HUDEP-2 (cell line): Measurements from ENCODE around the gene AP1S2.

Experiments
- DNase-seq, 76 experiments: peaks; one replicate each; lab custom pipeline; 2025; ENCODE audit not compliant: unreplicated experiment in 76 of 76; lab: John Stamatoyannopoulos, UW

AP1S2 gene

DNA sequence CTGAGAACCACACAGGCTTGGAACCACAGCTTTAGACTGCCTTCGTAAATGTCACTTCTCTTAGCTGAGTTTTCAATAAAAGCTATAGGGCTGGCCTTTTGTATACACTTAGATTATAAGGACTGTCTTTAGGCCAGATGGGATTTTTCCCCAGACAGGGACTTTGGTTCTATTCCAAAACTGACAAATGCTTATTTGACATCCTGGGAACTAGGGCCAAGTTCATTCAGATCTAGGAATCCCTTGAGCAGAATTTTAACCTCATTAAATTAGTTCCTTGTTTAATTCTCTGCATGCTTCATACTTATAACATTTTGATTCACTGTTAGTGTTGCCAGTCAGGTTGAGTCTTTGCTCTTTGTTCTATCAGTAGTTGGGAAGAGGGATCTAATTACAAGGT, 41.2 kb downstream of the AP1S2 start:
- no peak for DNase-seq

DNA sequence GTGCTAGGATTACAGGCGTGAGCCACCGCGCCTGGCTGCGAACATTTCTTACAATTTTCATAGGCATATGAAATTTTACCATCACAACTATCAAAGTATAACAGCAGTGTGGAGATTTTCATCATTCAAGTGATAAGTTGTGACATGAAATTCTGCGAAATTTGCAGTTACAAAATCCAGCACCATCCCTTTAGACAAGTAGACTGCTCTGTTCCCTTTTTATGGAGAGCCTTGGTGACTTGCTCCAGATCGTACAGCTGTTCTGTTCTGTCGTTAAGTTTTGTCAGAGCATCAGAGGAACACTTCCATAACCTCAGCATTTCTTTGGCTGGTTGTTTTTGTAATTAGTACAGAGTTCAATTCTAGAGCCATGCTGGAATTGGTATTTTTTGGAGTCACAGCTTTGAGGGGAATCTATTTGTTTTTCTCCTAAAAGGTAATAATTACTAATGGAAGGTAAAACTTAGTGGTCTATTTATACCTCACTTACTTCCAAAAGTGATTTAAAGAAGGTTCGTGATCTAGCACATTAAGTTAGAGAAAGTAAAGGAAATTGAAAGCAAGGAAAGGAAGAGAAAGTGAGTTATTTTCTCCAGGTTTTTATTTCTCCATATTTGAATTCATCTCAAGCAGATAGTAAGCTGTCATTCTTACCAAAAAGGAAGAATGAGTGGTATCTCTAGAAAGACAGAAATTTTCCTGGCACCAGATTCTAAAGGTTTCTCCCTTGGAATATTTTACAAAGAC, 42.2 kb downstream of the AP1S2 start:
- DNase-seq = no peak

DNA sequence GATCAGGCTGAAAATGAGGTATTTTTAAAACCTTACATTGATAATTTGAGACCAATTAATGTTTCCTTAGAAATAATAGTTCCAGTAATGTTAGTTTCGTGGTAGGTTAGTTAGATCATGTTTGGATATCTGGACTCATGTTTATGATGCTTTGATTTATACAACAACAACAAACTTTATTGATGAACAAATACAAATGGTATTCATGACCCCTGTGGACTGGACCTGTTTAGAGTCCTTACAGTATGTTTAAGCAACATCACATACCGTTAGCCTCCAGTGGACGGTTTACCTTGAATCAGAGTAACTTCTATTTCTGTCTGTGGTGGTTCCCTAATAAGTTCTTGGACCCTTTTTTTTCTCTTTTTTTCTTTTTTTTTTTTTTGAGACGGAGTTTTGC, 46.4 kb downstream of the AP1S2 start:
- DNase-seq = no peak

DNA sequence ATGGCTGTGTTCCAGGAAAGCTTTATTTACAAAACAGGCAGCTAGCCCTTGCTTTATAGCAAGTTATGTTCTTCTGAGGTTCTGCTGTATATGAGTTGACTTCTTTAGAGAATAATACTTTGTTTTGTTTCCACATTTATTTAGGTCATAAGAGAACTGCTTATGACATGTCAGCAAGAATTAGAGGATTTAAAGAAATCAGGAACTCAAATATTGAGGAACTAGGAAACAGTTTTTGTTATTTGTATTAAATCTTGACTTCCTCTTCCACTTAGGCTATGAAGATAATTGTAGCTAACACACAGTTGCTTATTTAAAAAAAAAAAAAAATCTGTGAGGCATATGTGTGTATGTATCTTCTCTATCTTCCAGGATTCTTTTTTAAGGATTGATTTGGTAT, 50.0 kb downstream of the AP1S2 start:
- DNase-seq = no peak

DNA sequence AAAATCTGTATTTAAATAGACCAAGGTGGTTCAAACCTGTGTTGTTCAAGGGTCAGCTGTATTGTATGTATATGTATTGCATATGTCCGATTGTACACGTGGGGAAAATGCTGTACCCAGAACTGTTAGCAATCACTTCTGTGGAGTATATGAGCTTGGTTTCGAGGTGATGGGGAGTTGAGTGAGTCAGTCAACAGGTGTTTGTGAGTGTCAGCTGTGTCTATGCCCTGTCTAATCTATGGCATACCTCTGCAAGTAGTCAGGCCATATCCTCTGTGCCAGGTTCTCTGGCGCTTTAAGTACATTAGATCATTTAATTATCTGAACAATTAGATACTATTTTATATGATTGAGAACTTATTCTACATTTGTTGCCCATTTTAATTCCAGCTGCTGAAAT, 56.9 kb downstream of the AP1S2 start:
- DNase-seq = no peak

DNA sequence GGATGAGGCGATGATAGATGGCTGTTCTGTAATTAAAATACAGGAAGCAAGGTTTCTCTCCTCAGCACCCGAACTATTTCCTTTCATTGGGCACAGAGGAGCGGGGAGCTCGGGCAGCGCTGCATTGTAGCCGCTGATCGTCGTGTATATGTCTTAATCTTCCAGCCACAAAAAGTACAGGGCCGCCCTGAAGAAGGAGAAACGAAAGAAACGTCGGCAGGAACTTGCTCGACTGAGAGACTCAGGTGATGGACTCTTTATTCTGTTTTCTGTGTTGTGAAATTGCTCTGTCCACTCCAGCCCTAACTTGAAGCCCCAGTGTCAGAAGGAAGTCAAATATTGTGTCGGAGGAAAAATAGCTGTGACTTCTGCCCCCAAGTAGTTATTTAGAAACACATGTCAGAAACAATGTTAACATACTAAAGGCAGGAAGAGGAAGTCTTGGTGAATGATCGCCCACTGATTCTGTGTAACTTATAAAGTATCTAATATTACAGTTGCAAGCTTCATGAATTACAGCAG, 63.8 kb downstream of the AP1S2 start:
- DNase-seq = peak in 3 of 76 experiments; percentile 2 to 34 (median 22)

DNA sequence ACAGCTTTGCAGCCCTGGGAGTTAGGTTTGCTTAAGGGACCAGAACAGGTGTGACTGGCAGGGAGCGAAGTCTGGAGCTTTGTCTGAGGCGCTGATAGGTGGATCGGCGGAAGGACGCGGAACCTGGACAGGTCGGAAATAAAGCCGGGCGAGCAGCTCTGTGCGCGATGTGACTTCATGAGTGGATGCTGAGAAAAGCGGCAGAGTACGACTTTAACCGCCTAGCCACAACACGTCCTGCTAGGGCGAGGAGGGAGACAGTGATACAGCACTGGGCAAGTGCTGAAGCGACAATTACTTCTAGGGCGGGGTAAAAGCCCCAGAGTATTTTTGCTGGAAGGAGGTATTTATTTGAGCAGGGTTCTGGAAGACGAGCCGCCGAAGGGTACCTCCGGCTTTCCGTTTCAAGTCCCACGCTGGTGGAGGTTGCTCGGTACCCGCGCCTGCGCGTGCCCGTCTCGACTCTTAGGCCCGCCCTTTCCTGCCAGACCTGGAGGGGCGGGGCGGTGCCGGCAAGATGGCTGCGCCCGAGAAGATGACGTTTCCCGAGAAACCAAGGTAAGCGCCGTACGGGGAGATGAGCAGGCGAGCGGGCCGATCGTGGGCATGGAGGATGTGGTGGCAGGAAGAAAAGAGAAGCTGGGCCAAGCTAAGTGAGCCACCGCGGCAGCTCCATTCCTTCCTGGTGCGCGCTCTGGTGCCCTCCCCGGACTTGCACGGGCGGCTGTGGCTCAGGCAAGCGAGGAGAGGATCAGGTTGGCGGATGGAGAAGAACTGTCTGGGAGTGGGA, 64.4 kb downstream of the AP1S2 start, which contains the start of gene ZRSR2:
TSS of gene ZRSR2 (plus strand) at position 506 of the 790 bp plus-strand sequence. CDS start at position 518, 12 bp downstream.
- peak in 75 of 76 experiments; percentile 0 to 74 (median 53) for DNase-seq

DNA sequence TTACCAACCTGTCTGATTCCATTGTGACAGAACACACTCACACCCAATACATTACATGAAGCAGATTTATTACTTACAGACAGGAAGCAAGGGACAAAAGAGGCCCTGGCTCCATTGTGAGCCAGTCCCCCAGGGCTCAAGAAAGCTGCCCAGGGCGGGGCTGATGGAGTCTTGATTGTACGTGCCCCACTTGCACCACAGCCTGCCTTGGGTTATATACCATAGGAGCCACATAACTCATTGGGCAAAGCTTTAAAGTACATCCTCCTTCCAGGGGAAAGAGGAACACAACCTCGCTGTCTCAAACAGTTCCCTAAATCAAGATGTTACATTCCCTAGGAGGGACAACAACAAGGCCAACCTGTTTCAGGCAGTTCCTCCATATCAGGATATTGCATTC, 67.7 kb downstream of the AP1S2 start:
- no peak for DNase-seq

DNA sequence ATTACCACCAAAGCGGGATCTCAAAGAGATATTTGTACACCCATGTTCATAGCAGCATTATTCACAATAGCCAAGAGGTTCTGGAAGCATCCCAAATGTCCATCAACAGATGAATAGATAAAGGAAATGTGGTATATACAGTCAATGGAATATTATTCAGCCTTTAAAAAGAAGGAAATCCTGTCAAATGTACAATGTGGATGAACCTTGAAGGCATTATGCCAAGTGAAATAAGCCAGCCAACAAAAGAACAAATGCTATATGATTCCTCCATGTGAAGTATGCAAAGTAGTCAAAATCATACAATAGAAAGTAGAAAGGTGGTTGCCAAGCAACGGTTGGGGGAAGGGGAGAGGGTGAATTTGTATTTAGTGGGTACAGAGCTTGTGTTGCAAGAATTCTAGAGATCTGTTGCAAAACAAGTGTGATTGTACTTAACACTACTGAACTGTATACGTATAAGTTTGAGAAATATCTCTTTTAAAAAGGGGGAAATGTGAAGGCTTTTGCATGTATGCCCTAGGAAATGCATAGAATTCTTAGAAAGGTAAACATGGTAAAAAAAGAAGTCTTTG, 69.3 kb downstream of the AP1S2 start:
- no peak for DNase-seq

DNA sequence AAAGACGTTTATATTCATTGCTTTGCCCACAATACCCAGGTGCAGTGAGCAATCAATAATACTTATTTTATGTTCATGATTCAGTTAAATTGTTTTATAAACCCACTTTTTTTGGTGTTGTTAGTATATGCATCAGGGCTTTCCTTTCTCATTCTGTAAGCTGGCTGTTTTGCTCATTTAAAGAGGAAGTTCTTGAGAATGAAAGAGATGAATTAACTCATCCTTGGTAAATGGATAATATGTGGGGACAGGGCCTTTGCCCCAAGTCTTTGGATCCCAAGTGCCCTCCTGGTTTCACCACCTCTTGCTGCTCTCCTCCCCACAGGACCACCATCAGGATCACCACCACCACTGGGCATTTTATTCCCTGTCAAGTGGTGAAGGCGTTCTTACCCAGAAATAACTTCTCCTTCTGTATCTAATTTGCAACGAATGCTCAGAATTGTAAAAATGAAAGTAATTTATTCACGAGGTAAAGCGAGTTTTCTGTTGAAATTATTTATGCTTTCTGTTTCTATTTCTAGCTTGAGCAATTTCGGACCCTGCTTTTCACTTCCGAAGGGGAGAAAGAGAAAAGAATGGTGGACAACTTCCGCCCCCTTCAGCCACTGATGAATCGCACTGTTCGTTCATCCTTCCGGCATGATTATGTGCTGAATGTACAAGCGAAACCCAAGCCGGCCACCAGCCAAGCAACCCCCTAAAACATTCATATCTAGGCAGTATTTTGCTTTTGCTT, 72.5 kb downstream of the AP1S2 start:
- no peak for DNase-seq
